ENCODE measurements around the gene NXT2. TPM values are rescaled to one million over a fixed set of nuclear protein-coding genes. Genes with fewer than 3 reads are reported as not detected.
"Not testable (repeated sequence)": the region's sequence is repeated elsewhere in the genome, so short reads cannot be mapped to it uniquely, and the experiment has no call there.

NXT2 gene
- total and polyA plus RNA-seq, 7 donors = 1.2 to 4.4 (median 2.3) TPM

DNA sequence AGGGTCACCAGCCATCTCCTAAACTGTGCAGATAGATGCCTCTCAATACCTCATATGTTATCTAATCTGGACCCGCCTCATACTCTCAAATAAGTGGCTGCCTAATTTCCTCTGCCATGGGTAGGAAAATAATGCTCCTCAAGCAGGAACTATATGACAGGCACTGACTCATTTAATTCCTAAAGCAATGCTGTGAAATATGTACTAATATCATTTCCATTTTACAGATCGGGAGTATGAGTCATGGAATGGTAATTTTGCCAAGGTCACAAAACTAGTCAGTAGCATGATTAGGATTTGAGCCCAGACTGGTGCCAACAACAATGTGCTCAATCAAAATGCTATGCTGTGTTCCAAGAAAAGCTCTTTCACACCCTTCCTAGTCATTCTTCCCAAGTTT, 3.0 kb upstream of the NXT2 start:
- ATAC-seq = no peak
- Histone ChIP-seq H3K27me3 (ENCODE audit: insufficient read depth in 3 of 3, low read length in 2 of 3) (peaks cover 0 to 38% (median 0%) of the 10 kb centered on the region in 3 donors), H3K4me1 (no peaks in the 10 kb centered on the region), H3K4me3 (no peak overlapping the region), H3K9me3 (peaks cover 5% of the 10 kb centered on the region), H3K36me3 (ENCODE audit: insufficient read depth in 1 of 2, low read depth in 1 of 2) (no peaks in the 10 kb centered on the region), H3K27ac (no peak overlapping the region)
- intact Hi-C loops (cut with DNase I) = no loop called here
- TF ChIP-seq, protein P1, sequence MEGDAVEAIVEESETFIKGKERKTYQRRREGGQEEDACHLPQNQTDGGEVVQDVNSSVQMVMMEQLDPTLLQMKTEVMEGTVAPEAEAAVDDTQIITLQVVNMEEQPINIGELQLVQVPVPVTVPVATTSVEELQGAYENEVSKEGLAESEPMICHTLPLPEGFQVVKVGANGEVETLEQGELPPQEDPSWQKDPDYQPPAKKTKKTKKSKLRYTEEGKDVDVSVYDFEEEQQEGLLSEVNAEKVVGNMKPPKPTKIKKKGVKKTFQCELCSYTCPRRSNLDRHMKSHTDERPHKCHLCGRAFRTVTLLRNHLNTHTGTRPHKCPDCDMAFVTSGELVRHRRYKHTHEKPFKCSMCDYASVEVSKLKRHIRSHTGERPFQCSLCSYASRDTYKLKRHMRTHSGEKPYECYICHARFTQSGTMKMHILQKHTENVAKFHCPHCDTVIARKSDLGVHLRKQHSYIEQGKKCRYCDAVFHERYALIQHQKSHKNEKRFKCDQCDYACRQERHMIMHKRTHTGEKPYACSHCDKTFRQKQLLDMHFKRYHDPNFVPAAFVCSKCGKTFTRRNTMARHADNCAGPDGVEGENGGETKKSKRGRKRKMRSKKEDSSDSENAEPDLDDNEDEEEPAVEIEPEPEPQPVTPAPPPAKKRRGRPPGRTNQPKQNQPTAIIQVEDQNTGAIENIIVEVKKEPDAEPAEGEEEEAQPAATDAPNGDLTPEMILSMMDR (IDR thresholded peaks at IDR 0.05) = no peak
- DNase-seq = no peak
- 41 to 66% (median 48%) methylated on average over 2 of the region's 2 CpGs for WGBS, 3 donors

DNA sequence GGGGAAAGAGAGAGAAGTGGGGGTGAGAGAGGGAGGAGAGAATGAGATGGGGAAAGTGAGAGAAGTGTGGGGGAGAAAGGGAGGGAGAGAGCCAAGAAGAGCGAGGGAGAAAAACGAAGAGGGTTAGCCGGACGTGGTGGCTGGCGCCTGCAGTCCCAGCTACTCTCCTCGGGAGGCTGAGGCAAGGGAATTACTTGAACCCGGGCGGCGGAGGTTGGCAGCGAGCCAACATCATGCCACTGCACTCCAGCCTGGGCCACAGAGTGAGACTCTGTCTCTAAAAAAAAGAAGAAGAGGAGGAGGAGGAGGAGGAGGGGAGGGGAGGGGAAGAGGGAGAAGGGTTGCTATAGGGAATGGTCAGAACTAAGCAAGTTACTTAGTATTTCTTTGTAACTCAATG, 1.7 kb upstream of the NXT2 start:
- Histone ChIP-seq H3K27ac (no peak overlapping the region), H3K27me3 (ENCODE audit: insufficient read depth in 3 of 3, low read length in 2 of 3) (peaks cover 0 to 32% (median 0%) of the 10 kb centered on the region in 3 donors), H3K36me3 (ENCODE audit: insufficient read depth in 1 of 2, low read depth in 1 of 2) (no peaks in the 10 kb centered on the region), H3K4me1 (no peaks in the 10 kb centered on the region), H3K9me3 (no peaks in the 10 kb centered on the region), H3K4me3 (no peak overlapping the region)
- intact Hi-C loops (cut with DNase I) = no loop called here
- DNase-seq (no peak), ATAC-seq (no peak)
- TF ChIP-seq, protein P1 (IDR thresholded peaks at IDR 0.05) = no peak
- 57 to 84% (median 83%) methylated on average over 8 to 10 of the region's 10 CpGs for WGBS, 3 donors

GRCh38 chrX:109535578-109535977, 1.1 kb upstream of the NXT2 start:
- H3K4me1 ChIP-seq = no peaks in the 10 kb centered on the region
- intact Hi-C loops (cut with DNase I) = no loop called here
- H3K9me3 ChIP-seq = no peaks in the 10 kb centered on the region
- peaks cover 0 to 25% (median 0%) of the 10 kb centered on the region in 3 donors for H3K27me3 ChIP-seq (ENCODE audit: insufficient read depth in 3 of 3, low read length in 2 of 3)
- H3K27ac ChIP-seq = no peak overlapping the region
- TF ChIP-seq, protein P1 (IDR thresholded peaks at IDR 0.05) = no peak
- WGBS, 3 donors = 85 to 87% (median 86%) methylated on average over 8 of the region's 8 CpGs
- ATAC-seq (no peak), DNase-seq (no peak)
- H3K36me3 ChIP-seq (ENCODE audit: insufficient read depth in 1 of 2, low read depth in 1 of 2) = no peaks in the 10 kb centered on the region
- H3K4me3 ChIP-seq = no peak overlapping the region

GRCh38 chrX:109537324-109537665, 651 bp downstream of the NXT2 start:
- 0 to 31% (median 0%) methylated on average over 10 of the region's 10 CpGs for WGBS, 3 donors
- intact Hi-C loops (cut with DNase I) = no loop called here
- peak overlapping the region; percentile 76 for H3K4me3 ChIP-seq
- H3K4me1 ChIP-seq = no peaks in the 10 kb centered on the region
- no peak for DNase-seq
- TF ChIP-seq, protein P1 (IDR thresholded peaks at IDR 0.05) = no peak
- no peaks in the 10 kb centered on the region for H3K36me3 ChIP-seq (ENCODE audit: insufficient read depth in 1 of 2, low read depth in 1 of 2)
- peak overlapping the region; percentile 93 for H3K27ac ChIP-seq
- peak; percentile 16 to 73 (median 43) for ATAC-seq
- H3K9me3 ChIP-seq = no peaks in the 10 kb centered on the region
- H3K27me3 ChIP-seq (ENCODE audit: insufficient read depth in 3 of 3, low read length in 2 of 3) = peaks cover 0 to 13% (median 0%) of the 10 kb centered on the region in 3 donors

GRCh38 chrX:109539007-109539406, 2.4 kb downstream of the NXT2 start:
- intact Hi-C loops (cut with DNase I) = not testable (repeated sequence)

More at GRCh38 chrX:109539007-109539406, 2.4 kb downstream of the NXT2 start:
- not testable (repeated sequence) for H3K4me3 ChIP-seq; H3K36me3 ChIP-seq (ENCODE audit: insufficient read depth in 1 of 2, low read depth in 1 of 2); H3K27ac ChIP-seq; ATAC-seq; DNase-seq; H3K4me1 ChIP-seq; H3K9me3 ChIP-seq; H3K27me3 ChIP-seq (ENCODE audit: insufficient read depth in 3 of 3, low read length in 2 of 3)

Data from psoas muscle (tissue), 8 donors.